GM12874 (cell line): ENCODE measurements around the gene AHDC1.

Experiments used
- TF ChIP-seq, protein P1 (sequence below): IDR thresholded peaks from 2 replicates; pipeline ENCODE4 v1.5.1; 2011; ENCODE audit warnings: low read depth, mild to moderate bottlenecking, control low read depth, low read length, moderate library complexity; ENCODE audit not compliant: insufficient read depth

Gene AHDC1

DNA sequence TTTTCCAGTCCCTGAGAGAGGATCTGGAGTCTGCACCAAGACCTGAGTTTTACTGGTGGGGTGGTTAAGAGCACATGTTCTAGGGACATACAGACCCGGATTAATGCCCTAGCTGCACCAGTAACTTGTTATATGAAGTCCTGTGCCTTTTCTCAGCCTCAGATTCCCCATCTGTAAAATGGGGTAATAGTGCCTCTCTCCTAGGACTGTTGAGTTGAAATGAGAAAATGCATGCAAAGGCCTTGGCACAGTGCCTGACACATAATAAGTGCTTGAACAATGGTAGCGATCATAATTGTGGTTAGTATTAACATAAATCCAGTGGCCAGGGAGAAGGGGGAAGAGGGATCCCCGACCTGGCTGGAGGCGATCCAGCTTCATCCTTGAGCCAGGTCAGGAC is 12.3 kb downstream of the AHDC1 start:
- TF ChIP-seq, protein P1, sequence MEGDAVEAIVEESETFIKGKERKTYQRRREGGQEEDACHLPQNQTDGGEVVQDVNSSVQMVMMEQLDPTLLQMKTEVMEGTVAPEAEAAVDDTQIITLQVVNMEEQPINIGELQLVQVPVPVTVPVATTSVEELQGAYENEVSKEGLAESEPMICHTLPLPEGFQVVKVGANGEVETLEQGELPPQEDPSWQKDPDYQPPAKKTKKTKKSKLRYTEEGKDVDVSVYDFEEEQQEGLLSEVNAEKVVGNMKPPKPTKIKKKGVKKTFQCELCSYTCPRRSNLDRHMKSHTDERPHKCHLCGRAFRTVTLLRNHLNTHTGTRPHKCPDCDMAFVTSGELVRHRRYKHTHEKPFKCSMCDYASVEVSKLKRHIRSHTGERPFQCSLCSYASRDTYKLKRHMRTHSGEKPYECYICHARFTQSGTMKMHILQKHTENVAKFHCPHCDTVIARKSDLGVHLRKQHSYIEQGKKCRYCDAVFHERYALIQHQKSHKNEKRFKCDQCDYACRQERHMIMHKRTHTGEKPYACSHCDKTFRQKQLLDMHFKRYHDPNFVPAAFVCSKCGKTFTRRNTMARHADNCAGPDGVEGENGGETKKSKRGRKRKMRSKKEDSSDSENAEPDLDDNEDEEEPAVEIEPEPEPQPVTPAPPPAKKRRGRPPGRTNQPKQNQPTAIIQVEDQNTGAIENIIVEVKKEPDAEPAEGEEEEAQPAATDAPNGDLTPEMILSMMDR, result no peak

DNA sequence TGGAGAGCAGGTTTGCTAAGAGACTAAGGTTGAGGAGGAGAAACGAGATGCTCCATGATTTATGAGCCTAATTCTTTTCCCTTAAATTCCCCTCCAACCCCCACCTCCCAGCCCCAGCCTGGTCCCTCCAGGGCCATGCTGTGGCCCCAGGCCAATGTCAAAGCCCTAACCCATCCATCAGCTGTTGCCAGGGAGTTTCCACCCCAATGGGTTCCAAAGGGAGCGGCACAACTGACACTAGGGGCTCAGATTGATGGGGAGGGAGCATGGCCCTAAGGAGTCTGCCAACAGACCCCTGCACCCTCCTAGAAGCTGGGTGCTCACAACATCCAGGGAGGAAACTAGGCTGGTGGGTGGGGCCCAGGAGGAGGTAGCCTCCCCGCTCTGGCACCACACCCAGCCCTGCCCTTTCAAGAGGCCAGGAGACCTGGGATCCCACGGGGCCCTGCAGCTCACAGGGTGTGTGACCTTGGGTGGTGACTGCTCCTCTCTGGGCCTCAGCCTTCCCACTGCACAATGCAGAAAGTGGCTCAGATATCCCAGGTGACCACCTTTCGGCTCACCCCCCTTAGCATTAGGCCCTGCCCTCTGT is 12.9 kb downstream of the AHDC1 start:
- TF ChIP-seq, protein P1, result no peak

DNA sequence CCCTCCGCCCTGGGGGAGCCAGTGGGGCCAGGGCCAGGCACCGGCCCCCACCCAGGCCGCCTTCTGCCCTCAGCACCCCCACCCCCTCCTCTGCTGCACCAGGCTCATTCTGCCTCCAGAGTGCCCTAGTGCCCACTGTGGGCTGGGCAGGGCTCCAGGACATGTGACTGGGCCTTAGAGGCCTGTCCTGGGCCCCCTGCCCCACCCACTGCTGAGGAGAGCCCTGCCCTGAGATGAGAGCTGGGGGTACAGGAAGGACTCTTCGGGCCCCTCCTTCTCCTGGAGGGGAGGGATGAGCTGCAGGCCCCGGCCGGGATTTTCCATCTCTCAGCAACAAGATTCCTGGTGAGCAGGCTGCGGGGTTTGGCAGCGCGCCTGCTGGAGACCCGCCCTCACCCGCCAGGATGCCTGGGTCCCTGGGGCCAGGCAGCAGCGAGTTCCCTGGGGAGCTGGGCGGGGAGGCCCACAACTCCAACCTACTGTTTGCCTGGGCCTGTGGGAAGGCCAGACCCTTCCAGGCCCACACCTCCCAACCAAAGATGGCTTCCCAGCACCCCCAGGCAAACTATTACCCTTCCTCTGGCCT is 14.0 kb downstream of the AHDC1 start:
- TF ChIP-seq, protein P1, result no peak

DNA sequence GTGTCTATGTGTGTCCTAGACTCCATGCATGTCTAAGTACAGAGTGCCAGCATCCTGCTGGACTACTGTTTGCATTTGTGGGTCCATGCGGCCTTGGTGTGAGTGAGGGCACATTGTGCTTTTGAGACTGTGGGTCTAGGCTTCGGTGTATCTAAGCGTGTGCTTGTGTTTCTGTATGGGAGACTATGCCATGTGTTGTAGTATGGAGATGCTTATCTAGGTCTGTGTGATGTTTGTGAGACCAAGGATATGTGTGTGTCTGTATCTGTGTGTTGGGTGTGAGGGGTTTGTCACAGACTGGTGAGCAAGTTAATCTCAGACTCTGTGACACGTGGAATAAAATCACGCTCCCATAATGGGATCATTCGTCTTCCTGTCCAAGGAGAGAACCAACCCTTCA is 14.5 kb downstream of the AHDC1 start:
- TF ChIP-seq, protein P1, result no peak

DNA sequence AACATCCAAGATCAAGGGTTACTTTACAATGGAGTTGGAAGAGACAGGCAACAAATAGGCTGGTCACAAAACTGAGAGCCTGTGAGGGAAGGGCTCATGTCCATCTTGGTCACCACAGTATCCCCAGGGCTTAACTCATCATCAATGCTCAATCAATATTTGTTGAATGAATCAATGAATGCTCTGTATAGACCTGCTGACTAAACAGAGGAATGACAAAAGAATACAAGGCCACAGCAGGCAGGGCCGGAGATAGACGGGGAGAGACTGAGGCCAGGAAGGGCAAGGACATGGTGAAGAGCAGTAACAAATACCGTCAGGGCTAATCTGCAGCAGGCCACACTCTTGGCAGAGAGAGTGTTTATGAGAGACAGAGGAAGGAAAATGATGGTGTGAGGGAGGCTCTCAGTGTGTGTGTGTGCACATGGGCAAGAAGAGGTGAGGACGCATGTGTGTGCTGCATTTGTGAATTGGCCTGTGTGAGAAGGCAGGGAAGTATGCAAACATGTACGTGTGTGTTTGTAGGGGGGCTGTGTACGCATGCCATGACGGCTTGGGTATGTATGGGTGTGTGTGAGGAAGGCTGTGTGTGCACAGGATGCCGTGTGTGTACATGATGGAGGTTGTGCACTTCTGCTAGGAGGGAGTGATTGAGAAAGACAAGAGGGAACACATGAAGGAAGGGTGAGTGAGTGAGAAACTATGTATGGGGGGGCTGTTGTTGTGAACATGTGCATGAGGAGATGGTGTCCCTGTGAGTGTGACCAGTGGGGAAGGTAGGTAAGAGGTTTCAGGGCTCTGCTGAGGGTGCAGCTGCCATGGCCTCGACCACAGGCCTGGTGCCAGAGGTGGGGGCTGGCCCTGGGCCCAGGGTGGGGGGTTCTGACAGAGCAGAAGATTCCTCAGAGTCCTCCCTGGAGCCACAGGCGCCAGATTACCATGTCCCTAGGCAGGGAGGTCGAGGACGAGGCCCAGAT is 15.4 kb downstream of the AHDC1 start:
- TF ChIP-seq, protein P1, result no peak

DNA sequence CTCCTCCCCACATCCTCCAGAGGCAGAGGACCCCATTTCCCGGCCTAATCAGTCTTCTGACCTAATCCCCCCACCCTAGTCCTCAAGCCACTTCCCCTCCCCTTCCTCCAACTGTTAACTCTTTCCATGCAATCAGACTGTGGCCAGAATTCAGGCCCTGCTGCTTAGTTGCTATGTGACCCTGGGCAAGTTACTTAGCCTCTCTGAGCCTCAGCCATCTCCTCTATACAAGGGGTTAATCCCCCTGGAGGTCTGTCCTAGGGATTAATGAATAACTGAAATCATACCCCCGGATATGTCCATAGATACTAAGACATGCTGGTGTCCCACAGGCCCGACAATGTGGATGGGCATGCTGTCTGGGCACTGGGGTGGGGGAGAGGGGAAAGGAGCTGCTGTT is 18.3 kb downstream of the AHDC1 start:
- TF ChIP-seq, protein P1, result no peak

DNA sequence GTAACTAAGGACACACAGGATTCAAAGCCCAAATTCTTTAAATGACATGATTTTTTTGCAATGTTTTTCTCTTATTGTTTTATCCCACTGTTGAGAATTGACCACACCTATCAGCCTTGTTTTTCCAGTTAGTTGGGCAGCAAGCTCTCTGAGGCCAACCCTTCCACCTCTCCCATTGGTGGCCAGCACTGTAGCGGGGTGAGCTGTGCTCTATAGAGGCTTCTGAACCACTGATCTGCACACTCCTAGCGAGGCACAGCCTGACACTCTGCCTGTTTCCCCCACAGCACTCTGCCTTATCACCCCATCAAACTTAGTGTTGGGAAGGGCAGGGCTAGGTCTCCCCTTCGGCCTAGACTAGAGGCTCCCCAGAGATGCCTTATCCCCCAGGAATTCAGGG is 19.5 kb downstream of the AHDC1 start:
- TF ChIP-seq, protein P1, result no peak
